Mesothelial cell of epicardium (in vitro differentiated cells): ENCODE results near the gene DNAAF3. TPM values are rescaled to one million over a fixed set of nuclear protein-coding genes. Genes with fewer than 3 reads are reported as not detected.

Source experiments
- DNase-seq, 2 experiments: peaks; one replicate each; pipeline ENCODE4 v3.0.0; 2021; ENCODE audit warnings: low spot score in 2 of 2; ENCODE audit not compliant: unreplicated experiment in 2 of 2
- H3K27ac Mint-ChIP-seq: 2 replicates; pipeline ENCODE4 v1.8.0; 2021; ENCODE audit warnings: mixed read lengths
- H3K27me3 Mint-ChIP-seq: 2 replicates; pipeline ENCODE4 v1.8.0; 2021; ENCODE audit warnings: low read depth, mixed read lengths
- H3K36me3 Mint-ChIP-seq: 2 replicates; pipeline ENCODE4 v1.8.0; 2021; ENCODE audit warnings: mixed read lengths
- H3K4me1 Mint-ChIP-seq: 2 replicates; pipeline ENCODE4 v1.8.0; 2021; ENCODE audit warnings: mixed read lengths
- H3K4me3 Mint-ChIP-seq: 2 replicates; pipeline ENCODE4 v1.8.0; 2021; ENCODE audit warnings: mild to moderate bottlenecking, moderate library complexity, mixed read lengths
- H3K9me3 Mint-ChIP-seq: 2 replicates; pipeline ENCODE4 v1.8.0; 2021; ENCODE audit warnings: mixed read lengths
- total RNA-seq: library from RNA; stranded (reverse); gene quantifications from 3 replicates; pipeline ENCODE4 v1.2.1, GENCODE V29; 2021
- TF ChIP-seq, protein P1 (sequence below): fragments of 200-600 bp; sonication (generic); IDR thresholded peaks from one replicate; pipeline ENCODE4 v1.5.0; 2021; ENCODE audit warnings: antibody characterized with exemption; ENCODE audit not compliant: unreplicated experiment

The DNAAF3 gene
- total RNA-seq = 2.9 to 4.4 TPM (median 3.3 TPM) in 3 replicates

DNA sequence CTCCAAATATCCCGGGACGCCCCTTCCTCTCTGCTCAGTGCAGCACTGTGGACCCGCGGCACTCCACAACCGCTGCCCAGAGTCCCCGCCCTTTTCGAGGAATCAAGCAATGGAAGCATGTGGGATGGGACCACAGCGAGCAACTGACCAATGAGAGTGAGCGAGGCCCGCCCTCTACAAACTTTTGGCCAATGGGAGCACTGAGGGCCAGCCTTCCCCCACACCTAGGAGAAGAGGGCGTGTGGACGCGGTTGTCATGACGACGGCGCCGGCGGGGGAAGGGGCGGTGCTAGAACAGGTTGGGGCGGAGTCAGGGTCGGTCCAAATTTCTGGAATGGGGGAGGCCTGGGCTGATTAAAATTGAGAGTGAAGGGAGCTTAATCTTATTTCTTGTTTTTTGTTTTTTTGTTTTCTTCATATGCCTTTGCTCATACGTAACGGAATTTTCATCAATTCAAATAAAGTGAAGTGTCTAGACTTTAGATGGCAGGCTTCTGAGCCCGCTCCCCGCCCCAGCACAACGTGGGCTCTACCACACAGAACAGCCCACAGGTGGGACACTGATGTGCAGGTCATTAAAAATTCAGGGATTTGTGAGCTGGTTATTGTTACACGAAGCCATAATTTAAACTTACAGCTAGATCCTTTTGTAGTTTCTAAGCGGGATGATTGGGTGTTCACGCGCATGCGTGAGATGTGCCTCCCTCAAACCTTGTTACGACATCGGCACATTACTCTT lies at the start of gene DNAAF3:
Gene DNAAF3, minus strand, starts transcription at position 84 of the 739 bp plus-strand sequence. CDS start 200 bp downstream, outside the sequence.
- Mint-ChIP-seq H3K36me3 (no peaks in the 10 kb centered on the region), H3K4me1 (peaks cover 8% of the 10 kb centered on the region), H3K4me3 (peak within 1 kb of the TSS; percentile 94), H3K27me3 (peaks cover 57% of the 10 kb centered on the region), H3K9me3 (no peaks in the 10 kb centered on the region), H3K27ac (peak within 1 kb of the TSS; percentile 97)
- DNase-seq = peak; percentile 98 to 99
- TF ChIP-seq, protein P1, sequence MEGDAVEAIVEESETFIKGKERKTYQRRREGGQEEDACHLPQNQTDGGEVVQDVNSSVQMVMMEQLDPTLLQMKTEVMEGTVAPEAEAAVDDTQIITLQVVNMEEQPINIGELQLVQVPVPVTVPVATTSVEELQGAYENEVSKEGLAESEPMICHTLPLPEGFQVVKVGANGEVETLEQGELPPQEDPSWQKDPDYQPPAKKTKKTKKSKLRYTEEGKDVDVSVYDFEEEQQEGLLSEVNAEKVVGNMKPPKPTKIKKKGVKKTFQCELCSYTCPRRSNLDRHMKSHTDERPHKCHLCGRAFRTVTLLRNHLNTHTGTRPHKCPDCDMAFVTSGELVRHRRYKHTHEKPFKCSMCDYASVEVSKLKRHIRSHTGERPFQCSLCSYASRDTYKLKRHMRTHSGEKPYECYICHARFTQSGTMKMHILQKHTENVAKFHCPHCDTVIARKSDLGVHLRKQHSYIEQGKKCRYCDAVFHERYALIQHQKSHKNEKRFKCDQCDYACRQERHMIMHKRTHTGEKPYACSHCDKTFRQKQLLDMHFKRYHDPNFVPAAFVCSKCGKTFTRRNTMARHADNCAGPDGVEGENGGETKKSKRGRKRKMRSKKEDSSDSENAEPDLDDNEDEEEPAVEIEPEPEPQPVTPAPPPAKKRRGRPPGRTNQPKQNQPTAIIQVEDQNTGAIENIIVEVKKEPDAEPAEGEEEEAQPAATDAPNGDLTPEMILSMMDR = no peak

- peaks cover 22% of the 10 kb centered on the region for H3K4me1 Mint-ChIP-seq
Observed at GRCh38 chr19:55213547-55213946, 47.1 kb upstream of the DNAAF3 start.

DNA sequence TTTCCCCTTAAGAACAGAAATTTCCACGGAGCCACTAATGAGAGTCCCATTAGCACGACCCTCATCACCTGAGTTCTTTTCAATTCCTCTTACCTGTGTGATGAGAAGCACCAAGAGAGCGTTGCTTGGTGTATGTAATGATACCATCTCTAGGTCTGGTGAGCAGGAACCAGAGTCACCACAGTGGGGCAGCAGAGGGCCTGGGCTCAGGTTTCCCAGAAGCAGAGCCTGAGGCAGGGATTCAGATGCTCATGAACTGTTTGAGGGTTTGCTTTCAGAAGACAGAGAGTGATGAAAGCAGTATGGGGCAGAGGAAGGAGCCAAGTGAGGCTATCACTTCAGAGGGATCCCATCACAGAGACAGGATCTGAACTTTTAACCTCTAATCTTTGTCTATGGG lies 46.0 kb upstream of the DNAAF3 start:
- TF ChIP-seq, protein P1 = peak; percentile 23
- H3K4me1 Mint-ChIP-seq = peaks cover 22% of the 10 kb centered on the region
- H3K27me3 Mint-ChIP-seq = peaks cover 18% of the 10 kb centered on the region
- no peak overlapping the region for H3K4me3 Mint-ChIP-seq
- no peak for DNase-seq
- peaks cover 16% of the 10 kb centered on the region for H3K9me3 Mint-ChIP-seq
- peaks cover 4% of the 10 kb centered on the region for H3K36me3 Mint-ChIP-seq
- H3K27ac Mint-ChIP-seq = no peak overlapping the region

More at GRCh38 chr19:55213547-55213946, 47.1 kb upstream of the DNAAF3 start:
- TF ChIP-seq, protein P1 = no peak
- no peak overlapping the region for H3K4me3 Mint-ChIP-seq
- no peak overlapping the region for H3K27ac Mint-ChIP-seq
- peaks cover 18% of the 10 kb centered on the region for H3K27me3 Mint-ChIP-seq
- peaks cover 4% of the 10 kb centered on the region for H3K36me3 Mint-ChIP-seq
- H3K9me3 Mint-ChIP-seq = peaks cover 16% of the 10 kb centered on the region
- DNase-seq = no peak

DNA sequence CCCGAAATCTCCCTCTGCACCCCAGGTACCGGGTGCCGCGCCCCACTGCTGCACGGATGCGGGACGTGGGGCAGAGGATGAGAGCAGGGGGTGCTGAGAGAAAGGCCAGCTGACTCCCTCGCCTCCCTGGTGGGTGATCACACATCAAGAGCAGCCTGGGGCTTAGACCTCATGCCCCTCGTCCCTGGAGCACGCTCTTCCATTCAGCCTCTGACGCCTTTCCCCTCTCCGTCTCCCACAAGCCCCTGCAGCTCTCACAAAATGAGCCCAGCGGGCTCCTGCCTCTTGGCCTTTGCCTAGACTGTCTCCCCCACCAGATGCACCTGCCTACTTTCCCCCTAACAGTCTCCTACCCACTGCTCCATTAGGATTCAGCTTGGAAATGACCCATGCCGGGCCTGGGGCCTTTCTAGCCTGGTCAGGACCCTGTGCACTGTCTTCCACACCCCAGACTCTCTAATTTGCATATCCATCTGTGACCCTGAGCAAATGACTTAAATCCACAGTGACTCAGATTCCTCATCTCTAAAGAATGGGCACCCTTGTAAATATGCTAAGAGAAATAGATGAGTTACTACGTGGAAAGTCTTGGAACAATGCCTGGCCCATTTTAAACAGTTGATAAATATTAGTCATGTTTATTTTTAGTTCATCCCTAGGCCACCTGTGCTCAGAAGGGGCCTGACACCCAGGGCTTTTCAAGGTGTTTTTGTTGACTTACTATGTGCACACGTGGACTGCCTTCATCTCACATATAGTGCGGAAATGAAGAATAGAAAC lies 43.5 kb upstream of the DNAAF3 start:
- H3K4me1 Mint-ChIP-seq = peaks cover 22% of the 10 kb centered on the region
- TF ChIP-seq, protein P1 = no peak
- H3K27ac Mint-ChIP-seq = peak overlapping the region; percentile 84
- no peak overlapping the region for H3K4me3 Mint-ChIP-seq
- no peak for DNase-seq
- H3K27me3 Mint-ChIP-seq = peaks cover 7% of the 10 kb centered on the region
- peaks cover 4% of the 10 kb centered on the region for H3K36me3 Mint-ChIP-seq
- H3K9me3 Mint-ChIP-seq = peaks cover 11% of the 10 kb centered on the region

DNA sequence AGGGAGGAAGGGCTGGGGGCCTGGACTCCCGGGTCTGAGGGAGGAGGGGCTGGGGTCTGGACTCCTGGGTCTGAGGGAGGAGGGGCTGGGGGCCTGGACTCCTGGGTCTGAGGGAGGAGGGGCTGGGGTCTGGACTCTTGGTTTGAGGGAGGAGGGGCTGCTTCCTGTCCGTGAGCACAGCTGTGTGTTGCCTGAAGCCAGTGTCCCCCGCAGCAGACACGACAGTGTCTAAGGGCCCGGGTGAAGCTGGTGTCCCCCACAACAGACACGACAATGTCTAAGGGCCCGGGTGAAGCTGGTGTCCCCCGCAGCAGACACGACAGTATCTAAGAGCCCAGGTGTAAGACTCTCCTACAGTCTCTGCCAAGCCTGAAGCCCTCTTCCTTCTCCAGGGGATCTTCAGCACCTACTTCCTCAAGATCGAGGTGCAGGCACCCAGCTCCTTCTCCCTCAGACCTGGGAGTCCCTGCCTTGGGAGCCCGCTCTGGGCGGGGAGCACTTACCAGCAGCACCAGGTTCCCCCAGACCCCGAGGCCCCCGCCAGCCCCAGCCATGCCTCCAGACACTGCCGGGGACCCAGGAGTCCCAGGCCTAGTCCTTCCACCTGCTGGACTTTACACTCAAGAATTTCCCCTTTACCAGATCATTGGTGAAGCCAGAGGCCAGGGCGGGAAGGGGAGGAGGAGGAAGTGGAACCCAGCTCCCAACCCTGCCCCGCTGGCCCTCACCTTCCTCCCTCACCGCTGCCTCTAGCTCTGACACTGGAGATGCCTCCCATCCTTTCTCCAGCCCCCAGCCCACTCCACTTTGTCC lies 42.7 kb upstream of the DNAAF3 start, which contains the start of gene PTPRH:
Gene PTPRH, minus strand, starts transcription at position 622 of the 813 bp plus-strand sequence. Its CDS starts 68 bp downstream, at position 554.
- Mint-ChIP-seq H3K27ac (peak within 1 kb of the TSS; percentile 84), H3K36me3 (peaks cover 4% of the 10 kb centered on the region), H3K4me1 (peaks cover 22% of the 10 kb centered on the region), H3K4me3 (peak within 1 kb of the TSS; percentile 28), H3K27me3 (peaks cover 5% of the 10 kb centered on the region), H3K9me3 (peaks cover 7% of the 10 kb centered on the region)
- DNase-seq = no peak
- TF ChIP-seq, protein P1 = no peak
